ENCODE results near the gene RNF125.

DNA sequence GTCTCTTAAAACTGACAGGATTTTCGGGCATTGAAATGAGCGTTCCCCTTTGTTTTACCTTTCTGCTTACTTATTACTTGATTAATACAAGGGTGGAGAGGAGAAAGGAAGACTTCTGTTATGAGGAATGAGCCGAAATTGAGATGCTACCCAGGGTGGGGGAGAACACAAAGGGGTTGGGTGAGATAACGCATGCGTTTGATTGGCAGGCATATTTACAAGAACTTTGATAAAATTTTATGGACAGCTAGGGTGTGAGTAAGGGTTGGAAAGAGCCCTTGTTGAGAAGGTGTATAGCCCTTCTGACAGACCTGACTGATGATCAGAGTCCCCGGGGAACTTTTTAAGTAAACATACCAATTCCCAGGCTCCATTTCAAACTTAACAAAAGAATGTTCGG lies 74.9 kb downstream of the RNF125 start:
- TF ChIP-seq EP300 (IDR thresholded peaks at IDR 0.05; ENCODE audit: borderline replicate concordance in 1 of 2, control insufficient read depth in 1 of 2, low read depth in 2 of 2, low read length in 2 of 2), result no peak
- TF ChIP-seq, protein P1, sequence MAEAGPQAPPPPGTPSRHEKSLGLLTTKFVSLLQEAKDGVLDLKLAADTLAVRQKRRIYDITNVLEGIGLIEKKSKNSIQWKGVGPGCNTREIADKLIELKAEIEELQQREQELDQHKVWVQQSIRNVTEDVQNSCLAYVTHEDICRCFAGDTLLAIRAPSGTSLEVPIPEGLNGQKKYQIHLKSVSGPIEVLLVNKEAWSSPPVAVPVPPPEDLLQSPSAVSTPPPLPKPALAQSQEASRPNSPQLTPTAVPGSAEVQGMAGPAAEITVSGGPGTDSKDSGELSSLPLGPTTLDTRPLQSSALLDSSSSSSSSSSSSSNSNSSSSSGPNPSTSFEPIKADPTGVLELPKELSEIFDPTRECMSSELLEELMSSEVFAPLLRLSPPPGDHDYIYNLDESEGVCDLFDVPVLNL (IDR thresholded peaks at IDR 0.05; ENCODE audit: low read depth, low read length), result no peak
- no peak for TF ChIP-seq CTCF (IDR thresholded peaks at IDR 0.05 in 2 of 3, conservative IDR thresholded peaks at IDR 0.05 in 1 of 3; ENCODE audit: control insufficient read depth in 2 of 3, extremely low read depth in 1 of 3, insufficient read depth in 1 of 3, low read depth in 3 of 3, low read length in 3 of 3)
- TF ChIP-seq MEF2A (IDR thresholded peaks at IDR 0.05; ENCODE audit: insufficient read depth, low read depth, low read length), result no peak
- TF ChIP-seq CHD4 (IDR thresholded peaks at IDR 0.05), result no peak
- TF ChIP-seq FOXM1 (IDR thresholded peaks at IDR 0.05; ENCODE audit: low read depth, low read length), result no peak
- TF ChIP-seq EED (IDR thresholded peaks at IDR 0.05; ENCODE audit: low read depth), result no peak
- no peak for TF ChIP-seq RFX5 (IDR thresholded peaks at IDR 0.05; ENCODE audit: low read depth, low read length)
- no peak for TF ChIP-seq ASH2L (IDR thresholded peaks at IDR 0.05; ENCODE audit: borderline replicate concordance, low read depth)
- TF ChIP-seq FOXK2 (IDR thresholded peaks at IDR 0.05), result no peak
- TF ChIP-seq ETV6 (conservative IDR thresholded peaks at IDR 0.05 in 1 of 2, IDR thresholded peaks at IDR 0.05 in 1 of 2; ENCODE audit: borderline replicate concordance in 1 of 2, low read depth in 1 of 2), result no peak

Measured in GM12878 (cell line).